Stimulated activated CD4-positive, alpha-beta T cell treated with anti-CD3 and anti-CD28 coated beads, Interleukin-4, amount 100 ng/mL, for 48 hours (primary cell): ENCODE measurements around the gene ZNHIT1.
"Not testable (repeated sequence)": the region's sequence is repeated elsewhere in the genome, so short reads cannot be mapped to it uniquely, and the experiment has no call there.

Experiments
- DNase-seq, 2 donors: peaks; one replicate each; pipeline ENCODE4 v3.0.0-alpha.2; 2020; ENCODE audit warnings: low read depth in 2 of 2

Gene ZNHIT1

DNA sequence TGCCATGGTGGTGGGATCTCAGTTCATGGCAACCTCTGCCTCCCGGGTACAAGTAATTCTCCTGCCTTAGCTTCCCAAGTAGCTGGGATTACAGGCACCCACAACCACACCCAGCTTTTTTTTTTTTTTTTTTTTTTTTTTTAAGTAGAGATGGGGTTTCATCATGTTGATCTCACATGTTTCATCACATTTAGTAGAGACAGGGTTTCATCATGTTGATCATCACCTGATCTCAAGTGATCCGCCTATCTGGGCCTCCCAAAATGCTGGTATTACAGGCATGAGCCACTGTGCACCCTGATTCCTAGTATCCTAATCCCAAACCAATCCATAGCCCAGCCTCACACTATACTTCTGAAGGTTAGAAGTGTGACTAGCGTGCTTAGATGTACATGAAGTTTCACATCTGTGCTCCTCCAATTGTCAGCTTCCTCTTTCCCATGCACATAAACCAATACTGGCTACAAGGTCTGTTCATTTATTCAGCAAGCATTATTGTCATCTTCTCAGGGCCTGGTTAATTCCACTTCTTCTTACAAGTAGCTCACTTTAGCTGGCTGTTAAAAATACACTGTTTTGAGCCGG is 31.0 kb upstream of the ZNHIT1 start:
- DNase-seq, result no peak

- no peak for DNase-seq
These were observed 28.9 kb upstream of the ZNHIT1 start for GRCh38 chr7:101189109-101189508.

- no peak for DNase-seq
These were observed 22.1 kb upstream of the ZNHIT1 start for GRCh38 chr7:101195884-101196283.

GRCh38 chr7:101197991-101198390 is 20.0 kb upstream of the ZNHIT1 start:
- DNase-seq, result no peak

- DNase-seq, result no peak
These were observed 19.5 kb upstream of the ZNHIT1 start for GRCh38 chr7:101198476-101198875.

DNA sequence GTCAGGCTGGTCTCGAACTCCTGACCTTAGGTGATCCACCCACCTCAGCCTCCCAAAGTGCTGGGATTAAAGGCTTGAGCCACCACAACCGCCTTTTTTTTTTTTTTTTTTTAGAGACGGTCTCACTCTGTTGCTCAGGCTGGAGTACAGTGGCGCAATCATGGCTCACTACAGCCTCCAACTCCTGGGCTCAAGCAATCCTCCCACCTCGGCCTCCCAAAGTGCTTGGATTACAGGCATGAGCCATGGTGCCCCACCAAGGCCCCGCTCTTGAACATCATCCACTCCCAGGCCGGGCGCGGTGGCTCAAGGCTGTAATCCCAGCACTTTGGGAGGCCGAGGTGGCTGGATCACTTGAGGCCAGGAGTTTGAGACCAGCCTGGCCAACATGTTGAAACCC is 18.4 kb upstream of the ZNHIT1 start:
- not testable (repeated sequence) for DNase-seq

GRCh38 chr7:101200504-101200861 is 17.5 kb upstream of the ZNHIT1 start:
- no peak for DNase-seq

- no peak for DNase-seq
These were observed 16.9 kb upstream of the ZNHIT1 start, which contains the start of gene MOGAT3 for GRCh38 chr7:101200862-101201599. MOGAT3 (minus strand) TSS chr7:101201036; CDS start chr7:101200854, 182 bp downstream.

DNA sequence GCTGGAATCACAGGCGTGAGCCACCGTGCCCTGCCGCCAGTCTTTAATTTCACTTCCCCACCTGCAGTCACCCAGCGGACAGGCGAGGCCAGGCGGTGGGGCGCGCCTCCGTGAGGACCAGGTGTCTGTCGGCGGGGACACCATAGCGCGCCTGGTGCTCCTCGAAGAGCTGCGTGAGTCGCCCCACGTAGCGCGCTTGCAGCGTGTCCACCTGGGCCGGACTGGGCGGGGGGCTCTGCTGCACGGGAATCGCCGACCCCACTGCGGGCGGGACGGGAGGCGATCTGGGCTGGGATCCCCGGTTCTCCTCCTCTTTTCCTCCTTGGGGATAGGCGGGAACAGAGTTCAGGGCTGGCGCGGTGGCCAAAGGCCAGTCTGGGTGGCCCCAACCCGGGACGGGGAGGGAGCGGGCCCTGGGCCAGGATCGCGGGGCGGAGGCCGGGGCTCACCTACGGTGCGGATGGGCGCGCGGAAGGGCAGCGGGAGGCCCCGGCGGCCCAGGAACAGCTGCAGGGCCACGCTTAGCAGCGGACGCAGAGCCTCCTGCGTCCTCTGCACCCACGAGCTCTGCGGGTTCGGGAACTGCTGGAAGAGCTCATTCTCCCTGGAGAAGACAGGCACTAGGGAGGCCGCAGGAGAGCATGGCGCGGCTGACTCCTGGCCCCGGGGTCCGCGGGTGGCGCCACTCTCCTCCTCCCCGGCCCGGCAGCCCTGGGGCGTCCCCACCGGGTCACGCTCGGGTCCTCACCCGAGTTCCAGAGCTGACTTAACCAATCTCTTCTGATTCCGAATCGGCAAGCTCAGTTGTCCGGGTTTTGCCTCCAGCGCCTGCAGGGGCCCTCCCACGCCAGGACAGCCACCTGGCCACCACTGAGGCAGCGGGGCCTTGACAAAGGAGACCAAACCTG is 16.0 kb upstream of the ZNHIT1 start:
- DNase-seq, result no peak

- no peak for DNase-seq
These were observed 15.4 kb upstream of the ZNHIT1 start for GRCh38 chr7:101202603-101202918.

DNA sequence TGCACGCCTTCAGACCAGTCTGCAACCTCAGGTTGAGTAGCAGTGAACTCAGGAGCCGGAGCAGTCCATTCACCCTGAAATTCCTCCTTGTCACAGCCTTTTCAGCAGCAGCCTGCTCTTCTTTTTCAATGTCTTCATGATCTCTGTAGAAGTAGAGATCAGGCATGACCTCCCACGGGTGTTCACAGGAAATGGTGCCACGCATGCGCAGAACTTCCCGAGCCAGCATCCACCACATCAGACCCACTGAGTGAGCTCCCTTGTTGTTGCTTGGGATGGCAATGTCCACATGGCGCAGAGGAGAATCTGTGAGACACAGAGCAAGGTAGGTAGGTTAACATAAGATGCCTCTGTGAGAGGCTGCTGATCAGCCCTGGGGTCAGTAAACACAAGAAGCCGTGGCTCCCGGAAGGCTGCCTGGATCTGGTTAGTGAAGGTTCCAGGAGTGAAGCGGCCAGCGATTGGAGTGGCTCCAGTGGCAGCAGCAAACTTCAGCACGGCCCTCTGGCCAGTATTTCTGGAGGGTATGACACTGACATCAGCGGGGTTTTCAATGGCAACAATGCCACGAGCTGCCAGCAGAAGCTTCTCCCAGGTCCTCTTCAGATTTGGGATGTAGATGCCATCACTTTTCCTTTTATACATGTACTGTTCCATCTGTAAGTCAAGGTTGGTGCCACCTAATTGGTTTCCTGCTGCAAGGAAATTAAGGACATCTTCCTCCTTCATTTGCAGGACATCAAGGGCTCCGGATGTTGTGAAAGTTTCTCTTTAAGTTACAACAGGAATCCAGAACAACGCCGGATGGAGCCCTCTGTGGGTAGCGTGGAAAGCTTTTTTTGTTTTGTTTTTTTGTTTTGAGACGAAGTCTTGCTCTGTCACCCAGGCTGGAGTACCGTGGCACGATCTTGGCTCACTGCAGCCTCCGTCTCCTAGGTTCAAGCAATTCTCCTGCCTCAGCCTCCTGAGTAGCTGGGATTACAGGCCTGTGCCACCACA is 13.9 kb upstream of the ZNHIT1 start:
- DNase-seq, result not testable (repeated sequence)

- DNase-seq, result no peak
These were observed 11.9 kb upstream of the ZNHIT1 start for GRCh38 chr7:101205901-101206664.

GRCh38 chr7:101206665-101207042 is 11.3 kb upstream of the ZNHIT1 start:
- DNase-seq, result no peak

DNA sequence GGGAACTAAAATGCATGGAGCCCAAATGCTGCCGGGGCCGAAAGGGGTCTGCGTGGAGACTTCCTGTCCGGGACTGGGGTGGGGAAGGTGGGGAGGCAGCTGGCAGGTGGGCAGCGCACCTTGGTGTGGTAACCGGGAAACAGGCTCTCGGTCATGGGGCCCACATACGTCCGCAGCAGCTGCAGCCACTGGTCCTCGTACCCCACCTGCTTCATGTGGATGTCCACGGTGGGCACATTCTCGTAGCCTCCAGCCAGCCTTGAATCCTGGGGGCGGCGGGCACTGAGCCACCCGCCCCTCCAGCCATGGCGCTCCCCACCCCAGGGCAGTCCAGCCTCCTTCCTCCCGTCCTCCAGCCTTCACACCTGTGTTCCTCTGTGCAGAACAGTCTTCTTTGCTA is 10.5 kb upstream of the ZNHIT1 start:
- DNase-seq, result no peak

GRCh38 chr7:101208794-101209193 is 9.2 kb upstream of the ZNHIT1 start:
- no peak for DNase-seq

GRCh38 chr7:101210143-101210542 is 7.8 kb upstream of the ZNHIT1 start:
- no peak for DNase-seq

DNA sequence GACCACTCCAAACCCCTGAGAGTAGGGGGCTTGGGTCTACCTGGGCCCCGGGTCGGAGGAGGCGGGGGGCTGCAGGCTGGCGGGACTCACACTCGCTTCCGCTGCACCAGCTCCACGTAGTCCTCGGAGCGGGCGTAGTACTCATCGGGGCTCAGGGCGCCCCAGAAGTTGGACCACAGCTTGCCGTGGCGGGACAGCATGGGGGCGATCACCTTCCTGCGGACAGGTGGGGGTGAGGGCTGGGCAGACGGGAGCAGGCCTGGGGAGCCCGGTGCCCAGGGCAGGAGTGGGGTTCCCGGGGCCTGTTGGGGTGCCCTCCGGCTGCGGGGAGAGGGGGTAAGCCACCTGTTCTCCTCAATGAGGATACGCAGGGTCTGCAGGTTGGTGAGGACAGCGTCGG is 6.5 kb upstream of the ZNHIT1 start:
- DNase-seq, result no peak

DNA sequence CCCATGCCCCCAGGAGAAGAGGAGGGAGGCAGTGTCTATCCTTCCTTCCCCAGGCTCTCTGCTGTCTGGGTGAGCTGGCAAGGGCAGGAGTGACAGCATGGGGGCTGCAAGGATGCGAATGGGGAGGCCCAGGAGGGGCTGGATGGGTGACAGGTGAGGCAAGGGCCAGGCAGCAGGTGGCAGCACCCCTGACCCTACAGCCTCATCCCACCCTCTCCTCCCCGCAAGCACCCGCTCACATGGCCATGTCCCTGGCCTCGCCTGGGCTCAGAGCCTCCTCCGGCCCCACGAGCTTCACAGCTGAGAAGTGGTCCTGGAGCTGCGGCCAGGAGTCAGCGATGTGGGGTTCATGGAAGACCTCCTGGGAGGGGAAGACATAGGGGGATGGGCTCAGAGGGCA is 6.0 kb upstream of the ZNHIT1 start:
- no peak for DNase-seq

GRCh38 chr7:101216001-101216859 is 1.7 kb upstream of the ZNHIT1 start:
- DNase-seq, result peak in 1 of 2 donors; percentile 9

GRCh38 chr7:101216860-101217387 is 1.0 kb upstream of the ZNHIT1 start:
- DNase-seq, result no peak
